ENCODE measurements around the gene ALAD.

ALAD gene

GRCh38 chr9:113352411-113352810, 48.7 kb downstream of the ALAD start:
- DNase-seq (no peak), ATAC-seq (replicated peaks) (peak in 1 of 2 donors; percentile 18)
- H3K27ac Mint-ChIP-seq, result peak overlapping the region; percentile 52
- H3K4me1 Mint-ChIP-seq, result peaks cover 26 to 33% of the 10 kb centered on the region in 2 donors
- H3K9me3 Mint-ChIP-seq, result no peaks in the 10 kb centered on the region
- H3K4me3 Mint-ChIP-seq, result no peak overlapping the region
- peaks cover 6 to 7% of the 10 kb centered on the region in 2 donors for H3K36me3 Mint-ChIP-seq
- peaks cover 0 to 5% of the 10 kb centered on the region in 2 donors for H3K27me3 Mint-ChIP-seq

- no peak overlapping the region for H3K4me3 Mint-ChIP-seq
- ATAC-seq (replicated peaks) (no peak), DNase-seq (no peak)
- H3K27me3 Mint-ChIP-seq, result peaks cover 0 to 5% of the 10 kb centered on the region in 2 donors
- peaks cover 26 to 33% of the 10 kb centered on the region in 2 donors for H3K4me1 Mint-ChIP-seq
- H3K9me3 Mint-ChIP-seq, result no peaks in the 10 kb centered on the region
- no peak overlapping the region for H3K27ac Mint-ChIP-seq
- H3K36me3 Mint-ChIP-seq, result peaks cover 6 to 7% of the 10 kb centered on the region in 2 donors
Measured at GRCh38 chr9:113352006-113352405, 49.1 kb downstream of the ALAD start.

GRCh38 chr9:113350937-113351336, 50.1 kb downstream of the ALAD start:
- DNase-seq (peak; percentile 54), ATAC-seq (replicated peaks) (peak; percentile 77 to 81)
- Mint-ChIP-seq H3K4me3 (peak overlapping the region; percentile 82 to 86), H3K27ac (peak overlapping the region; percentile 89), H3K4me1 (peaks cover 26 to 33% of the 10 kb centered on the region in 2 donors), H3K36me3 (peaks cover 5 to 6% of the 10 kb centered on the region in 2 donors), H3K9me3 (no peaks in the 10 kb centered on the region), H3K27me3 (peaks cover 0 to 5% of the 10 kb centered on the region in 2 donors)

GRCh38 chr9:113350107-113350661, 50.9 kb downstream of the ALAD start:
- Mint-ChIP-seq H3K4me1 (peaks cover 26 to 33% of the 10 kb centered on the region in 2 donors), H3K9me3 (no peaks in the 10 kb centered on the region), H3K36me3 (peaks cover 5 to 6% of the 10 kb centered on the region in 2 donors), H3K4me3 (peak overlapping the region; percentile 82 to 86), H3K27ac (peak overlapping the region; percentile 89), H3K27me3 (peaks cover 0 to 5% of the 10 kb centered on the region in 2 donors)
- DNase-seq (no peak), ATAC-seq (replicated peaks) (peak; percentile 12 to 18)

GRCh38 chr9:113349445-113350094, 51.5 kb downstream of the ALAD start, which contains the start of gene BSPRY:
BSPRY (plus strand) TSS chr9:113349541; CDS start chr9:113349580, 39 bp downstream.
- peaks cover 26 to 33% of the 10 kb centered on the region in 2 donors for H3K4me1 Mint-ChIP-seq
- peak; percentile 45 to 57 for ATAC-seq (replicated peaks)
- H3K9me3 Mint-ChIP-seq, result no peaks in the 10 kb centered on the region
- H3K27me3 Mint-ChIP-seq, result peaks cover 0 to 5% of the 10 kb centered on the region in 2 donors
- peak within 1 kb of the TSS; percentile 89 for H3K27ac Mint-ChIP-seq
- DNase-seq, result peak; percentile 18
- H3K36me3 Mint-ChIP-seq, result peaks cover 5 to 6% of the 10 kb centered on the region in 2 donors
- H3K4me3 Mint-ChIP-seq, result peak within 1 kb of the TSS; percentile 82 to 86

- peaks cover 5 to 6% of the 10 kb centered on the region in 2 donors for H3K36me3 Mint-ChIP-seq
- DNase-seq, result no peak
- peak overlapping the region; percentile 25 for H3K27ac Mint-ChIP-seq
- peaks cover 26 to 33% of the 10 kb centered on the region in 2 donors for H3K4me1 Mint-ChIP-seq
- peak overlapping the region; percentile 68 to 75 for H3K4me3 Mint-ChIP-seq
- no peaks in the 10 kb centered on the region for H3K9me3 Mint-ChIP-seq
- no peak for ATAC-seq (replicated peaks)
- peaks cover 0 to 5% of the 10 kb centered on the region in 2 donors for H3K27me3 Mint-ChIP-seq
Measured at GRCh38 chr9:113349066-113349444, 52.0 kb downstream of the ALAD start.

- DNase-seq (no peak), ATAC-seq (replicated peaks) (no peak)
- H3K27me3 Mint-ChIP-seq, result peaks cover 0 to 5% of the 10 kb centered on the region in 2 donors
- no peaks in the 10 kb centered on the region for H3K9me3 Mint-ChIP-seq
- H3K4me3 Mint-ChIP-seq, result no peak overlapping the region
- peaks cover 5 to 6% of the 10 kb centered on the region in 2 donors for H3K36me3 Mint-ChIP-seq
- H3K27ac Mint-ChIP-seq, result no peak overlapping the region
- H3K4me1 Mint-ChIP-seq, result peaks cover 26 to 33% of the 10 kb centered on the region in 2 donors
Measured at GRCh38 chr9:113348437-113348836, 52.6 kb downstream of the ALAD start.

- peaks cover 0 to 5% of the 10 kb centered on the region in 2 donors for H3K27me3 Mint-ChIP-seq
- H3K4me3 Mint-ChIP-seq, result no peak overlapping the region
- H3K4me1 Mint-ChIP-seq, result peaks cover 12 to 28% of the 10 kb centered on the region in 2 donors
Measured at GRCh38 chr9:113345671-113346070, 55.4 kb downstream of the ALAD start.

GRCh38 chr9:113345190-113345589, 55.9 kb downstream of the ALAD start:
- Mint-ChIP-seq H3K4me3 (no peak overlapping the region), H3K4me1 (peaks cover 9 to 28% of the 10 kb centered on the region in 2 donors), H3K9me3 (no peaks in the 10 kb centered on the region), H3K36me3 (no peaks in the 10 kb centered on the region), H3K27ac (no peak overlapping the region), H3K27me3 (peaks cover 0 to 3% of the 10 kb centered on the region in 2 donors)
- ATAC-seq (replicated peaks) (no peak), DNase-seq (no peak)

More at GRCh38 chr9:113345671-113346070, 55.4 kb downstream of the ALAD start:
- ATAC-seq (replicated peaks), result no peak
- no peaks in the 10 kb centered on the region for H3K36me3 Mint-ChIP-seq
- no peak overlapping the region for H3K27ac Mint-ChIP-seq
- no peaks in the 10 kb centered on the region for H3K9me3 Mint-ChIP-seq
- DNase-seq, result no peak

- DNase-seq, result no peak
- no peak for ATAC-seq (replicated peaks)
- Mint-ChIP-seq H3K4me1 (peaks cover 6 to 36% of the 10 kb centered on the region in 2 donors), H3K27ac (no peak overlapping the region), H3K27me3 (peaks cover 0 to 8% of the 10 kb centered on the region in 2 donors), H3K36me3 (no peaks in the 10 kb centered on the region), H3K4me3 (no peak overlapping the region), H3K9me3 (no peaks in the 10 kb centered on the region)
Measured at GRCh38 chr9:113343732-113344231, 57.3 kb downstream of the ALAD start.

GRCh38 chr9:113341712-113342410, 59.2 kb downstream of the ALAD start:
- Mint-ChIP-seq H3K27ac (no peak overlapping the region), H3K36me3 (no peaks in the 10 kb centered on the region), H3K27me3 (peaks cover 0 to 8% of the 10 kb centered on the region in 2 donors), H3K4me1 (peaks cover 6 to 32% of the 10 kb centered on the region in 2 donors), H3K9me3 (no peaks in the 10 kb centered on the region), H3K4me3 (peak overlapping the region in 1 of 2 donors; percentile 30)
- ATAC-seq (replicated peaks), result no peak
- no peak for DNase-seq

- H3K27me3 Mint-ChIP-seq, result peaks cover 0 to 8% of the 10 kb centered on the region in 2 donors
- ATAC-seq (replicated peaks) (peak; percentile 98 to 99), DNase-seq (peak; percentile 84)
- peak within 1 kb of the TSS; percentile 77 to 92 for H3K4me3 Mint-ChIP-seq
- H3K36me3 Mint-ChIP-seq, result no peaks in the 10 kb centered on the region
- H3K4me1 Mint-ChIP-seq, result peaks cover 6 to 32% of the 10 kb centered on the region in 2 donors
- H3K9me3 Mint-ChIP-seq, result no peaks in the 10 kb centered on the region
- H3K27ac Mint-ChIP-seq, result peak within 1 kb of the TSS; percentile 56
Measured at GRCh38 chr9:113340011-113340699, 60.9 kb downstream of the ALAD start, which contains the start of gene WDR31. WDR31 (minus strand) TSS chr9:113340275; CDS start chr9:113332022, 8,253 bp downstream.

GRCh38 chr9:113337714-113338113, 63.4 kb downstream of the ALAD start:
- H3K27ac Mint-ChIP-seq, result no peak overlapping the region
- DNase-seq (no peak), ATAC-seq (replicated peaks) (no peak)
- peaks cover 0 to 8% of the 10 kb centered on the region in 2 donors for H3K27me3 Mint-ChIP-seq
- H3K4me3 Mint-ChIP-seq, result no peak overlapping the region
- H3K9me3 Mint-ChIP-seq, result no peaks in the 10 kb centered on the region
- H3K4me1 Mint-ChIP-seq, result peaks cover 6 to 32% of the 10 kb centered on the region in 2 donors
- no peaks in the 10 kb centered on the region for H3K36me3 Mint-ChIP-seq

Measured in stimulated activated naive B cell treated with anti-CD40 and anti-IgM and Interleukin-4, amounts not matched to agents 10 μg/mL and 1 μg/mL and 100 μg/mL, for 72 hours (primary cell).